Liver (tissue), 9 donors: ENCODE results near the gene ZNF566. TPM values are rescaled to one million over a fixed set of nuclear protein-coding genes. Genes with fewer than 3 reads are reported as not detected.

Experiments used
- DNase-seq: peaks from one replicate; pipeline ENCODE4 v3.0.0-alpha.2; 2017; ENCODE audit warnings: low spot score
- H3K27ac ChIP-seq, 2 donors: one replicate each; pipeline ENCODE4 v1.7.0; 2013; ENCODE audit warnings: inconsistent platforms in 2 of 2, low read length in 2 of 2, control low read depth in 1 of 2, low read depth in 1 of 2, mild to moderate bottlenecking in 1 of 2
- H3K27me3 ChIP-seq, 4 donors: one replicate each; pipeline versions ENCODE4 v1.6.1 to v1.7.0; 2013; ENCODE audit warnings: low read length in 3 of 4, inconsistent platforms in 1 of 4, mild to moderate bottlenecking in 1 of 4, moderate library complexity in 1 of 4; ENCODE audit not compliant: control insufficient read depth in 4 of 4, insufficient read depth in 4 of 4
- H3K36me3 ChIP-seq, 4 donors: one replicate each; pipeline versions ENCODE4 v1.6.1 to v1.7.0; 2013; ENCODE audit warnings: low read length in 3 of 4, mild to moderate bottlenecking in 3 of 4, low read depth in 1 of 4, moderate library complexity in 1 of 4; ENCODE audit not compliant: control insufficient read depth in 4 of 4, insufficient read depth in 3 of 4
- H3K4me1 ChIP-seq, 4 donors: one replicate each; pipeline versions ENCODE4 v1.6.1 to v1.7.0; 2013; ENCODE audit warnings: low read length in 3 of 4, mild to moderate bottlenecking in 3 of 4, moderate library complexity in 1 of 4; ENCODE audit not compliant: control insufficient read depth in 4 of 4, insufficient read depth in 4 of 4
- H3K4me3 ChIP-seq, 3 donors: one replicate each; pipeline versions ENCODE4 v1.6.1 to v1.7.0; 2013; ENCODE audit warnings: low read length in 3 of 3, control low read depth in 1 of 3, low read depth in 1 of 3, mild to moderate bottlenecking in 1 of 3
- H3K9ac ChIP-seq, 2 donors: one replicate each; pipeline ENCODE4 v1.7.0; 2013; ENCODE audit warnings: low read length in 2 of 2, mild to moderate bottlenecking in 2 of 2, moderate library complexity in 2 of 2, control low read depth in 1 of 2, low read depth in 1 of 2
- H3K9me3 ChIP-seq, 4 donors: one replicate each; pipeline versions ENCODE4 v1.6.1 to v1.7.0; 2013; ENCODE audit warnings: low read length in 3 of 4; ENCODE audit not compliant: control insufficient read depth in 4 of 4
- EGR1 ChIP-seq, 2 donors: IDR thresholded peaks; 2 replicates each; pipeline ENCODE4 v1.6.1; 2016 to 2018; ENCODE audit warnings: antibody characterized with exemption in 2 of 2, low read depth in 2 of 2
- FOXA1 ChIP-seq: IDR thresholded peaks from 2 replicates; pipeline ENCODE4 v1.6.1; 2016; ENCODE audit warnings: antibody characterized with exemption
- GABPA ChIP-seq, 2 donors: IDR thresholded peaks in 1 of 2; conservative IDR thresholded peaks in 1 of 2; 2 replicates each; pipeline ENCODE4 v1.6.1; 2016; ENCODE audit warnings: antibody characterized with exemption in 2 of 2, mild to moderate bottlenecking in 1 of 2, moderate library complexity in 1 of 2
- HNF4A ChIP-seq, 2 donors: conservative IDR thresholded peaks; 2 replicates each; pipeline ENCODE4 v1.6.1; 2016; ENCODE audit warnings: antibody characterized with exemption in 2 of 2, mild to moderate bottlenecking in 2 of 2
- HNF4G ChIP-seq: IDR thresholded peaks from 2 replicates; pipeline ENCODE4 v1.6.1; 2016; ENCODE audit warnings: antibody characterized with exemption
- JUND ChIP-seq, 2 donors: IDR thresholded peaks; 2 replicates each; pipeline ENCODE4 v1.6.1; 2016; ENCODE audit warnings: antibody characterized with exemption in 2 of 2
- NR2F2 ChIP-seq: IDR thresholded peaks from 2 replicates; pipeline ENCODE4 v1.6.1; 2016; ENCODE audit warnings: antibody characterized with exemption
- RAD21 ChIP-seq, 2 donors: IDR thresholded peaks; 2 replicates each; pipeline ENCODE4 v1.6.1; 2016; ENCODE audit warnings: antibody characterized with exemption in 2 of 2, mild to moderate bottlenecking in 2 of 2
- RXRA ChIP-seq, 2 donors: IDR thresholded peaks; 2 replicates each; pipeline ENCODE4 v1.6.1; 2017 to 2018; ENCODE audit warnings: antibody characterized with exemption in 2 of 2, mild to moderate bottlenecking in 1 of 2
- SP1 ChIP-seq: IDR thresholded peaks from 2 replicates; pipeline ENCODE4 v1.6.1; 2018; ENCODE audit warnings: antibody characterized with exemption, mild to moderate bottlenecking
- TAF1 ChIP-seq: conservative IDR thresholded peaks from 2 replicates; pipeline ENCODE4 v1.6.1; 2016; ENCODE audit warnings: antibody characterized with exemption, mild to moderate bottlenecking
- YY1 ChIP-seq: IDR thresholded peaks from 2 replicates; pipeline ENCODE4 v1.6.1; 2016; ENCODE audit warnings: antibody characterized with exemption, mild to moderate bottlenecking
- WGBS: extraction: QIAGEN DNeasy Blood & Tissue Kit; methylation state at CpG from one replicate; pipeline ENCODE4 v1.1.7; 2013; 5-methylcytosine and 5-hydroxymethylcytosine counted together
- polyA plus RNA-seq, 2 donors: library from polyadenylated mRNA; stranded (reverse) in 1 of 2; unstranded in 1 of 2; fragments of 200-250 nt in 1 of 2; fragments of >200 nt in 1 of 2; fragmentation: Nextera tagmentation in 1 of 2; extraction: Ambion mirVana in 1 of 2; gene quantifications; one replicate each; pipeline versions ENCODE4 v1.2.1 to v1.2.3, GENCODE V29; 2013 to 2015
- total RNA-seq, 2 donors: library from RNA; depleted of rRNA; stranded (reverse); fragments of >200 nt; gene quantifications; one replicate each; pipeline ENCODE4 v1.2.3, GENCODE V29; 2014
- TF ChIP-seq, protein P1 (sequence below): fragments of 150-350 bp; IDR thresholded peaks from 2 replicates; pipeline ENCODE4 v1.5.1; 2017; ENCODE audit warnings: improper control_type of control experiment, low read depth, low read length; ENCODE audit not compliant: missing input control
- TF ChIP-seq, protein P2 (sequence below): IDR thresholded peaks from 2 replicates; pipeline ENCODE4 v1.6.1; 2016; ENCODE audit warnings: antibody characterized with exemption
- TF ChIP-seq, protein P3 (sequence below): IDR thresholded peaks from 2 replicates; pipeline ENCODE4 v1.6.1; 2016; ENCODE audit warnings: antibody characterized with exemption
- TF ChIP-seq, protein P4 (sequence below): IDR thresholded peaks from 2 replicates; pipeline ENCODE4 v1.6.1; 2016; ENCODE audit warnings: antibody characterized with exemption, mild to moderate bottlenecking
- TF ChIP-seq, protein P5 (sequence below): IDR thresholded peaks from 2 replicates; pipeline ENCODE4 v1.6.1; 2016; ENCODE audit warnings: antibody characterized with exemption
- donor health status: healthy.
- donor health status: healthy.
- donor health status: healthy.
- donor health status: healthy.
- donor health status: healthy.

Gene ZNF566
- total and polyA plus RNA-seq, 4 donors = 1.5 to 11.1 (median 6.3) TPM

DNA sequence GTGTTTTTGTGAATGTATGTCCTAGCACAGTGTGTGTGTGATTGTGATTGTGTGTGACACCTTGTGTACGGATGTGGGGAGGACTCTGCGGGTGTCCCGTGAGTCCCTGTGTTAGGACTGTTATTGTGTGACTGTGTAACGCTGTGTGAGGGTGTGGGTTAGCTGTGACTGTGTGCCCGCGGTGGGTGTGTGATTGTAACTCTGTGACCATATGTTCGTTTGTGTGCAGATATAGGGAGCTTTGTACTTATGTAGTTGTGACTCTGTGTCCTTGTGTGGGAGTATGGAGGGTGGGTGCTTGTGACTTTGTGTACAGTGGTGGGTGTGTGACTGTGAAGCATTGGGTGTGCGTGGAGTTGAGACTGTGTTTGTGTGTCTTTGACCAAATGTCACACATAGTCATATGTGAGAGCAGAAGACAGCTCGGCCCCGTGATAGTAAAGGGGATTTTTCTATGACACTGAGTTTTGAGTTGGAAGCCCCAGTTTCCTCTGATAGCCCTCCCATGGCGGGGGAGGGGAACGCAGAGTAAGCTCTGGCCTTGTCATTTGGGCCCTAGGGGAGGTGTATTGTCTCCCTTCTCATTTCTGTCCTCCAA, 39.7 kb upstream of the ZNF566 start:
- DNase-seq = no peak
- TF ChIP-seq, protein P1, sequence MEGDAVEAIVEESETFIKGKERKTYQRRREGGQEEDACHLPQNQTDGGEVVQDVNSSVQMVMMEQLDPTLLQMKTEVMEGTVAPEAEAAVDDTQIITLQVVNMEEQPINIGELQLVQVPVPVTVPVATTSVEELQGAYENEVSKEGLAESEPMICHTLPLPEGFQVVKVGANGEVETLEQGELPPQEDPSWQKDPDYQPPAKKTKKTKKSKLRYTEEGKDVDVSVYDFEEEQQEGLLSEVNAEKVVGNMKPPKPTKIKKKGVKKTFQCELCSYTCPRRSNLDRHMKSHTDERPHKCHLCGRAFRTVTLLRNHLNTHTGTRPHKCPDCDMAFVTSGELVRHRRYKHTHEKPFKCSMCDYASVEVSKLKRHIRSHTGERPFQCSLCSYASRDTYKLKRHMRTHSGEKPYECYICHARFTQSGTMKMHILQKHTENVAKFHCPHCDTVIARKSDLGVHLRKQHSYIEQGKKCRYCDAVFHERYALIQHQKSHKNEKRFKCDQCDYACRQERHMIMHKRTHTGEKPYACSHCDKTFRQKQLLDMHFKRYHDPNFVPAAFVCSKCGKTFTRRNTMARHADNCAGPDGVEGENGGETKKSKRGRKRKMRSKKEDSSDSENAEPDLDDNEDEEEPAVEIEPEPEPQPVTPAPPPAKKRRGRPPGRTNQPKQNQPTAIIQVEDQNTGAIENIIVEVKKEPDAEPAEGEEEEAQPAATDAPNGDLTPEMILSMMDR = no peak
- TF ChIP-seq, protein P2, sequence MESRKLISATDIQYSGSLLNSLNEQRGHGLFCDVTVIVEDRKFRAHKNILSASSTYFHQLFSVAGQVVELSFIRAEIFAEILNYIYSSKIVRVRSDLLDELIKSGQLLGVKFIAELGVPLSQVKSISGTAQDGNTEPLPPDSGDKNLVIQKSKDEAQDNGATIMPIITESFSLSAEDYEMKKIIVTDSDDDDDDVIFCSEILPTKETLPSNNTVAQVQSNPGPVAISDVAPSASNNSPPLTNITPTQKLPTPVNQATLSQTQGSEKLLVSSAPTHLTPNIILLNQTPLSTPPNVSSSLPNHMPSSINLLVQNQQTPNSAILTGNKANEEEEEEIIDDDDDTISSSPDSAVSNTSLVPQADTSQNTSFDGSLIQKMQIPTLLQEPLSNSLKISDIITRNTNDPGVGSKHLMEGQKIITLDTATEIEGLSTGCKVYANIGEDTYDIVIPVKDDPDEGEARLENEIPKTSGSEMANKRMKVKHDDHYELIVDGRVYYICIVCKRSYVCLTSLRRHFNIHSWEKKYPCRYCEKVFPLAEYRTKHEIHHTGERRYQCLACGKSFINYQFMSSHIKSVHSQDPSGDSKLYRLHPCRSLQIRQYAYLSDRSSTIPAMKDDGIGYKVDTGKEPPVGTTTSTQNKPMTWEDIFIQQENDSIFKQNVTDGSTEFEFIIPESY = no peak
- no peak for TF ChIP-seq SP1
- TF ChIP-seq EGR1 (IDR thresholded peaks at IDR 0.05; ENCODE audit: low read depth in 2 of 2) = no peak
- TF ChIP-seq RXRA (IDR thresholded peaks at IDR 0.05) = no peak
- no peak for TF ChIP-seq GABPA (IDR thresholded peaks at IDR 0.05 in 1 of 2, conservative IDR thresholded peaks at IDR 0.05 in 1 of 2)
- TF ChIP-seq YY1 = no peak
- Histone ChIP-seq H3K9me3 (peaks cover 12 to 30% (median 22%) of the 10 kb centered on the region in 4 donors), H3K9ac (peak overlapping the region; percentile 29 to 78), H3K27me3 (no peaks in the 10 kb centered on the region), H3K4me1 (peaks cover 0 to 17% (median 10%) of the 10 kb centered on the region in 4 donors), H3K27ac (peak overlapping the region; percentile 83 to 88), H3K36me3 (peaks cover 6 to 14% (median 9%) of the 10 kb centered on the region in 4 donors), H3K4me3 (peak overlapping the region; percentile 69 to 82 (median 75))
- WGBS = 9% methylated on average over 12 of the region's 12 CpGs

DNA sequence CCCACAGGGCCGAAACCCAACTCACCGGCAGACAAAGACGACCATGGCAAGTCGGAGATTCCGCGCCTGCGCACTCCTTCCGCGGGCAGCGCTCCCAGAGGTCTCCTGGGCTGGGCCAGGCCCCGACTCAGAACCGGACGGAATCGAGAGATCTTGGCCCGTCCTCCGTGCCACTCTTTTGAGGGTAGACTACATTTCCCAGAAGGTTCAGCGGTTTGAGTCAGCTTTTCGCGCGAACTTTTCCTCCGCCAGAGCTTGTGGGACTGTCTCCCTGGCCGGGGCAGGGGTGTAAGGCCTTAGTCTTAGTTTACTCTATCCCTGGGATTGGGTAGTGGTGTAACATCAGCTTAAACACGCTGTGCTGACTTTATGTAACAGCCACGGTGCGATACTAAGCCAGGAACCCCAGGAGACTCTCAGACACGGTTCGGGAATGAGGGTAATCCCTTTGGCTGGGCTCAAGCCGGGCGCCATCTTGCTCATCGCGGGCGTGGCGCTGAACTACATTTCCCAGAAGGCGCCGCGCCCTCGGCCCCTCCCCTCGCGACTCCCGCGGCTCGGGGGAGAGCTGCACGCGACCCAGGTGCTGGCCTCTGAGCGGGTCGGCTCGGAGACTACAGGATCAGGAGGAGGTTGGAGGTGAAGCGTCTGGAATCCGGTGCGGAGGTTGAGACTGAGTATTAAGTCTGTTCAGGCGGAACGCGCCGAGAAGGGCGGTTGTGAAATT, 39.0 kb upstream of the ZNF566 start, which contains the start of gene ZNF260:
Gene ZNF260, minus strand, starts transcription at position 78 of the 727 bp plus-strand sequence. CDS start 13,033 bp downstream, outside the sequence.
- H3K36me3 ChIP-seq = peaks cover 6 to 14% (median 9%) of the 10 kb centered on the region in 4 donors
- no peaks in the 10 kb centered on the region for H3K27me3 ChIP-seq
- peak within 1 kb of the TSS; percentile 83 to 88 for H3K27ac ChIP-seq
- peak; percentile 96 for DNase-seq
- peaks cover 12 to 25% (median 18%) of the 10 kb centered on the region in 4 donors for H3K9me3 ChIP-seq
- peaks cover 0 to 17% (median 10%) of the 10 kb centered on the region in 4 donors for H3K4me1 ChIP-seq
- H3K4me3 ChIP-seq = peak within 1 kb of the TSS; percentile 69 to 82 (median 75)
- peak within 1 kb of the TSS; percentile 74 to 78 for H3K9ac ChIP-seq
- under 1% methylated on average over 55 of the region's 55 CpGs for WGBS
- no peak for TF ChIP-seq EGR1 (IDR thresholded peaks at IDR 0.05; ENCODE audit: low read depth in 2 of 2)
- no peak for TF ChIP-seq FOXA1
- TF ChIP-seq, protein P3, sequence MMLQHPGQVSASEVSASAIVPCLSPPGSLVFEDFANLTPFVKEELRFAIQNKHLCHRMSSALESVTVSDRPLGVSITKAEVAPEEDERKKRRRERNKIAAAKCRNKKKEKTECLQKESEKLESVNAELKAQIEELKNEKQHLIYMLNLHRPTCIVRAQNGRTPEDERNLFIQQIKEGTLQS = peak; percentile 45
- peak; percentile 99 for TF ChIP-seq YY1
- peak; percentile 38 for TF ChIP-seq NR2F2
- TF ChIP-seq RAD21 (IDR thresholded peaks at IDR 0.05) = peak; percentile 16 to 17
- TF ChIP-seq JUND (IDR thresholded peaks at IDR 0.05) = peak; percentile 39 to 50
- no peak for TF ChIP-seq HNF4G
- TF ChIP-seq, protein P1 = no peak
- TF ChIP-seq, protein P4, sequence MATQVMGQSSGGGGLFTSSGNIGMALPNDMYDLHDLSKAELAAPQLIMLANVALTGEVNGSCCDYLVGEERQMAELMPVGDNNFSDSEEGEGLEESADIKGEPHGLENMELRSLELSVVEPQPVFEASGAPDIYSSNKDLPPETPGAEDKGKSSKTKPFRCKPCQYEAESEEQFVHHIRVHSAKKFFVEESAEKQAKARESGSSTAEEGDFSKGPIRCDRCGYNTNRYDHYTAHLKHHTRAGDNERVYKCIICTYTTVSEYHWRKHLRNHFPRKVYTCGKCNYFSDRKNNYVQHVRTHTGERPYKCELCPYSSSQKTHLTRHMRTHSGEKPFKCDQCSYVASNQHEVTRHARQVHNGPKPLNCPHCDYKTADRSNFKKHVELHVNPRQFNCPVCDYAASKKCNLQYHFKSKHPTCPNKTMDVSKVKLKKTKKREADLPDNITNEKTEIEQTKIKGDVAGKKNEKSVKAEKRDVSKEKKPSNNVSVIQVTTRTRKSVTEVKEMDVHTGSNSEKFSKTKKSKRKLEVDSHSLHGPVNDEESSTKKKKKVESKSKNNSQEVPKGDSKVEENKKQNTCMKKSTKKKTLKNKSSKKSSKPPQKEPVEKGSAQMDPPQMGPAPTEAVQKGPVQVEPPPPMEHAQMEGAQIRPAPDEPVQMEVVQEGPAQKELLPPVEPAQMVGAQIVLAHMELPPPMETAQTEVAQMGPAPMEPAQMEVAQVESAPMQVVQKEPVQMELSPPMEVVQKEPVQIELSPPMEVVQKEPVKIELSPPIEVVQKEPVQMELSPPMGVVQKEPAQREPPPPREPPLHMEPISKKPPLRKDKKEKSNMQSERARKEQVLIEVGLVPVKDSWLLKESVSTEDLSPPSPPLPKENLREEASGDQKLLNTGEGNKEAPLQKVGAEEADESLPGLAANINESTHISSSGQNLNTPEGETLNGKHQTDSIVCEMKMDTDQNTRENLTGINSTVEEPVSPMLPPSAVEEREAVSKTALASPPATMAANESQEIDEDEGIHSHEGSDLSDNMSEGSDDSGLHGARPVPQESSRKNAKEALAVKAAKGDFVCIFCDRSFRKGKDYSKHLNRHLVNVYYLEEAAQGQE = peak; percentile 62
- peak; percentile 44 for TF ChIP-seq SP1
- TF ChIP-seq, protein P2 = peak; percentile 97
- peak; percentile 69 for TF ChIP-seq TAF1
- TF ChIP-seq, protein P5, sequence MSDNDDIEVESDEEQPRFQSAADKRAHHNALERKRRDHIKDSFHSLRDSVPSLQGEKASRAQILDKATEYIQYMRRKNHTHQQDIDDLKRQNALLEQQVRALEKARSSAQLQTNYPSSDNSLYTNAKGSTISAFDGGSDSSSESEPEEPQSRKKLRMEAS = peak; percentile 53
- peak; percentile 13 to 28 for TF ChIP-seq HNF4A (conservative IDR thresholded peaks at IDR 0.05)
